A172 (cell line): ENCODE measurements around the gene LEMD2. TPM values are rescaled to one million over a fixed set of nuclear protein-coding genes. Genes with fewer than 3 reads are reported as not detected.

ENCODE experiments used
- DNase-seq: peaks from one replicate; pipeline ENCODE4 v3.0.0-alpha.2; 2015; ENCODE audit warnings: low spot score
- total RNA-seq: library from RNA; depleted of rRNA; stranded (reverse); fragments of >200 nt; shearing (Covaris generic); gene quantifications from 2 replicates; pipeline ENCODE4 v1.2.3, GENCODE V29; 2014

The LEMD2 gene
- total RNA-seq, 1 experiment from 2014 or later, result 50.8 TPM

DNA sequence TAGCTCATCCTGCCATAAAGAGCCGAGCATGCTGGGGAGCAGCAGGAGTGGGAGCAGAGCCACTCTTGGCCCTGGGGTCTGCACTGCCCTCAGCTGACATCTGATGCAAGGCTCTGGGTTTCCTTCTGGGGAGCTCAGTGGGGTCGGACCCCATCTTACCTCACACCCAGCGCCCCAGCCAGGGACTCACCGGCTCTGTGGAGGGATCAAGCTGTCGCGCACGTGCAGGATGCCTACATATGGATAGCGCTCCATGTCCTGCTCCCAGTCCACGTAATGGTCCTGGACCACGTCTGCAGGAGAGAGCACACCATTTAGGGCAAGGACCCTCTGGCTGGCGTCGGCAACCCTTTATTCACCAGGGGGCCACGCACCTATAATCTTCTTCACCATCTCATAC, 12.2 kb downstream of the LEMD2 start:
- no peak for DNase-seq

DNA sequence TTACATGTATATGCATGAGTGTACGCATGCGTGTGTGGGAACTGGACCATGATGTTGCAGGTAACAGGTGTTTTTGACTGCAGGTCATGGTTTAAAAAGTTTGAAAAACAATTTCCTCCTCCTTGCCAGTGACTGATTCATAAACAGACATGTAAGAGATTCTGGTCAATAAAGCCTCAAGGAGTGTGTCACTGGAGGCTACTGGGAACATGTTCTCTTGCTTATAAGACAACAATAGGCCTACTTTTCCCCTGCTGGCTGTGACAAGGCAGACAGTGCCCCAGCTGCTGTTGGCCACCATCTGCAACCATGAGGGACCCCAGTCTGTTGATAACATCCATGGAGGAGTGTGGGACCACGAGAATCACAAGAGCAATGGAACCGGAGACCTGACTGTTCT, 12.7 kb downstream of the LEMD2 start:
- DNase-seq, result no peak

DNA sequence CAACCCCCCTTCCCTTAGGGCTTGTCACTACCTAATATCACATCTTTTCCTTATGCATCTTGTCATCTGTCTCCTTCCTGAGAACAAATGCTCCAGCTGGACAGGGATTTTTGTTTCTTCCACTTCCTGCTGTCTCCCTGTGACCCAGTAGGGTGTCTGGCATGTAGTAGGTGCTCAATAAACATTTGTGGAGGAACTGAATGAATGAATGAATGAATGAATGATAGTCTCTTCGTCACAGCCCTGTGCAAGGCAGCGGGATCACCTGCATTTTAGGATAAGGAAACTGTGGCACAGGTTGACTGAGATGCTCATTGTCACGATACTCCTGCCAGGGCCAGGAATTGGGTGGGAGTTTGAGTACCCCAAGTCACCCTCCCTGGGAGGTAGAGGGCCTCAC, 14.2 kb downstream of the LEMD2 start:
- no peak for DNase-seq

- no peak for DNase-seq
Observed at GRCh38 chr6:33772902-33773472, 15.9 kb downstream of the LEMD2 start.

- DNase-seq, result peak; percentile 67
Observed at GRCh38 chr6:33772082-33772830, 16.7 kb downstream of the LEMD2 start.

GRCh38 chr6:33771146-33772081, 17.5 kb downstream of the LEMD2 start:
- DNase-seq, result peak; percentile 95

DNA sequence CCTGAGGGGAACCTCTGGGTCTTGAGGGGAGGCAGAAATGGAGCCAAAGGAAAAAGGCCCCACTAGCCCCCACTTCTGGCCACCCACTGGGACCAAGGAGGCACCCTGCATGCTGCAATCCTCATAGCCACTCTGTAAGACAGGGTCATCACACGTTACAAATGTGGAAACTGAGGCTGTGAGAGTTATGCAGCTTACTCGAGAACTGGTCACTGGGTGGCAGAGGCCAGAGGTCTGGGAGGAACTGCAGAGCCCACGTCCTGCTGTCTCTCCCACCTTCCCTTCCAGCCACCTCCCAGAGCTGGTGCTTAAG, 18.1 kb downstream of the LEMD2 start:
- DNase-seq, result no peak

GRCh38 chr6:33770124-33770832, 18.7 kb downstream of the LEMD2 start:
- DNase-seq, result no peak

GRCh38 chr6:33769248-33769821, 19.6 kb downstream of the LEMD2 start:
- no peak for DNase-seq

GRCh38 chr6:33768644-33769120, 20.2 kb downstream of the LEMD2 start:
- DNase-seq, result peak; percentile 72

- no peak for DNase-seq
Observed at GRCh38 chr6:33766921-33767907, 21.7 kb downstream of the LEMD2 start.

DNA sequence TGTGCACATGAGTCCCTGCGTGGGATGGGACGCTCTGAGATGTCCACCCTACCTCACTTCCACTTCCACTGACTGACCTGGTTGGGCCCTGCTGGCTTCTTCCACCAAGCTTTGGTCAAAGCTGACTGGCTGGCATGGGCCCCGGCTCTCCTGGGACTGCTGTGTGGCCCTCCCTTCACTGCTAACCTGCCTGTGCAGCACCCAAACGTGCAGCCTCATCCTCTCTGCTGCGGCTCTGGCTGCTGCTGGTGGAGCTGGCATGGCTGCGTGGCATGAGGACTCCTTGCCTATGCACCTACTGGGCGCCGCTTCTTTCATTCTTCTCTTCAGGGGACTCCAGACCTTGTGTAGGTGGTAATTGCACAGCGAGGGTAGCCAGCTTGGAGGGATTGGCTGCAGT, 23.6 kb downstream of the LEMD2 start:
- no peak for DNase-seq

DNA sequence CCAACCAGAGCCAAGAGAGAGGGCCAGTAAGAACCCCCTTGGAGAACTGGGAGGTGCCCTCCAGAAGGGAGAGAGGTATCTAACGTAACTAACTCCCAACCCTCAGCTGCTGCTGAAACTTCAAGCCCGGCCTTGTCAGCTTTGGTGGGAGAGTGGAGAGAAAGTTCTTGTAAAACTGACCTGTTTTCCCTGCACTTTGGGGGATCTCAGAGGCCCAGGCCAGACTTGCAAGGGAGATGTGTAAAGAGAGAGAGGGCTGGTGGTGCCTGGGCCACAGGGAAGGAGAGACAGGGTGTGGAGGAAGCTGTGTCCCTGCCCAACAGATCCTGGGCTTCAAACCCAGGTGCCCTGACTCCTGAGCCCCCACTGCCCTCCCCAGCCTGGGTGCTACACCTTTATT, 24.9 kb downstream of the LEMD2 start:
- no peak for DNase-seq

GRCh38 chr6:33763483-33763882, 25.4 kb downstream of the LEMD2 start:
- no peak for DNase-seq

GRCh38 chr6:33762713-33763112, 26.2 kb downstream of the LEMD2 start:
- DNase-seq, result no peak

- DNase-seq, result peak; percentile 33
Observed at GRCh38 chr6:33761922-33762629, 26.9 kb downstream of the LEMD2 start.

DNA sequence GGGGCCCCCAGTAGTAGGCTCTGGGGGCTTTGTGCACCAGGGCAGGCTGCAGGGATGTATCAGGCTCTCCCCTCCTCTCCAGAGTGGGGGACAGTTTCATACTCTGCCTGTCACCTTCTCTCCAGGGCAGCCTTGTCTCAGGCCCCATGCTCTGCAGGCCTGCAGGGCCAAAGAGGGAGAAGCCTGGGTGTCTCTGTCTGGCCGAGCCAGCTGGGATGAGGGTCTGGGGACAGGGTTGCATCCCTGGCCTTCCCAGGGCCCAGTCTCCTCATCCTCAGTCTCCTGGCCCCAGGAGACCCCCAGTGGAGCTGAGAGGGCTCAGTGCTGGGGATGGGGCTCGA, 27.4 kb downstream of the LEMD2 start:
- DNase-seq, result no peak

- DNase-seq, result no peak
Observed at GRCh38 chr6:33759887-33760629, 28.9 kb downstream of the LEMD2 start.

- DNase-seq, result no peak
Observed at GRCh38 chr6:33758815-33759216, 30.1 kb downstream of the LEMD2 start.
